HL-60/S4 treated with retinoic acid at 250 ng/mL for 4 days and 3 days (cell line): Measurements from ENCODE around the gene OR11L1.

Experiments
- in situ Hi-C: fragments of 300-500 bp; cut with MboI; formaldehyde crosslinking; loops from 2 replicates; pipeline ENCODE4 v1.7.0; 2022; ENCODE audit warnings: low sequenced_read_pairs

The OR11L1 gene

DNA sequence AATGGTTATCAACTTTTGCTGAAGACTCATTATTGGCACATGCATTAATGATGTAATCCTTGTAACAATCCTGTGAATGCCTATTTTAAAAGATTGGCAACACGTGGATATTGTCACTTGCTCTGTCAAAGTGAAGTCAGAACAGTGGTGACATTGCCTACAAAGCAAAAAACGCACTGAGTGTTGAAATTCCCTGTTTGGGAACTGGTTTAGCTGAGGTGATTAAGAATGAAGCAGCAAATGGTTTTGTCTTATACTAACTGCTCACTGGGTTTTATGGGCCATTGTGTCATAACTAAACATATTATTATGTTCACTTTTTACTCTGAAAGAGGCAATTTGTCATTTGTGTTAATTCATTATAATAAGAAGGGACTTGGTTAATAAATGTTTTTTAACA is 29.1 kb downstream of the OR11L1 start:
- in situ Hi-C loops: no loop called here

DNA sequence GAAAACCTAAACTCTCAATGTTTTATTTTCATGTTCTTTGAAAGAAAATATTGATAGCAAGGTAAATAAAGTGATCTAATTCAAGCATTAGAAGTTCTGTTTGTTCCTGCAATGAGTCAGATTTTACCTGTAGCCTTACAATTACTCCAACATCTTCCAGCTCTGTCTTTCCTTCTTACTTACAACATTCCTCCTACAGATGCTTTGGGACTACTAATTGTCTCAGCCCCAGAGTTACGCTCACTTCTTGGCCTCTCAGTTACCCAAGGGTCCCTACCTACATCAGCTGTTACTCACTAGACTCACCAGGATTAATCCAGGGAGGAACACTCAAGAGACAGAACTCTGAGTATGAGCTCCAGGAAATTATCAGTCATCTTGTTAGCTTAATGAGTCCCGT is 44.2 kb downstream of the OR11L1 start:
- in situ Hi-C loops: no loop called here
